GM19468 (cell line): ENCODE results near the gene COX8A.

ENCODE experiments used
- ATAC-seq: cut with Tn5 transposase; IDR thresholded peaks from one replicate; pipeline ENCODE4 v1.9.1; 2021; ENCODE audit warnings: mild to moderate bottlenecking, moderate library complexity, moderate number of reproducible peaks; ENCODE audit not compliant: unreplicated experiment; ENCODE audit errors: extremely low read depth

Gene COX8A

GRCh38 chr11:64000740-64001483 is 26.5 kb downstream of the COX8A start:
- no peak for ATAC-seq

DNA sequence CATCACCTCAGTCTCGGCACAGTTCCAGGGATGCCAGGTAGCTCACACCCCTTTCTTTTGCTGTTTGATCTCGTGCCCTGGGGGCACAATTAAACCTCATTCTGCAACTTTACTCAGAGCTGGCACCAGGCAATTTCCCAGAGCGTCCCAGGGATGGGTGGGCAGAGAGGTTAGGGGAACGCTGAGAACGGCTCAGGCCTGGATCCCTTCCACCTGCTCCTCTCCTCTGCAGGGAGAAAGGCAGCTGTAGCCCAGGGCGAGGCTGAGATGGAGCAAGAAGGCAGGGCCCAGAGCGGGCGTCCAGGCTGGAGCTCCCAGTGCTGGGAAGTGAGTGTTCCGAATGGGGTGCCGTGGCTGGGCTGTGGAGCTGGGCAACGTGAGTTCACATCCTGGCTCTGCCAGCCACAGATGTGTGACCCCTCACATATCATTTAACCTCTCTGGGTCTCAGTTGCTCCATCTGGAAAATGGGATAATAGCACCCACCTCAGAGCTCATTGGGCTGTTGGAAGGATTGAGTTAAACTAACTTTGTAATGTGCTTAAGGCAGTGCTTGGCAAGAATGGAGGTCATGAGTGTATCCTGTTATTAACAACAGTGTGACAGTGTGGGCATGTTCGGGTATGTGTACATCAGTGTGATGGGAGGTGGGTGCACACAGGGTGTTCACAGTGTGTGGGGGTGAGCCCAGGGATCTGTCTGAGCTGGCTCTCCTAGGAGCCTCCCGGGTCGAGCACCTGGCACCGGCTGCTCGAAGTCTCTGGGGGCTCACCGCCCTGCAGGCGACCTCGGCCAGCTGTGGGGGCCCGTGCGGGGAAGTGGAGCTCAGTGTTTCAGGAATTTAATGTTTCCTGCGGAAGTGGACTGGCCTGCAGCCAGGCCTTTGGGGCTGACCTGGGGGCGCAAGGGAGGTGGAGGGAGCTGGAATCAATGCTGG is 27.3 kb downstream of the COX8A start:
- no peak for ATAC-seq

DNA sequence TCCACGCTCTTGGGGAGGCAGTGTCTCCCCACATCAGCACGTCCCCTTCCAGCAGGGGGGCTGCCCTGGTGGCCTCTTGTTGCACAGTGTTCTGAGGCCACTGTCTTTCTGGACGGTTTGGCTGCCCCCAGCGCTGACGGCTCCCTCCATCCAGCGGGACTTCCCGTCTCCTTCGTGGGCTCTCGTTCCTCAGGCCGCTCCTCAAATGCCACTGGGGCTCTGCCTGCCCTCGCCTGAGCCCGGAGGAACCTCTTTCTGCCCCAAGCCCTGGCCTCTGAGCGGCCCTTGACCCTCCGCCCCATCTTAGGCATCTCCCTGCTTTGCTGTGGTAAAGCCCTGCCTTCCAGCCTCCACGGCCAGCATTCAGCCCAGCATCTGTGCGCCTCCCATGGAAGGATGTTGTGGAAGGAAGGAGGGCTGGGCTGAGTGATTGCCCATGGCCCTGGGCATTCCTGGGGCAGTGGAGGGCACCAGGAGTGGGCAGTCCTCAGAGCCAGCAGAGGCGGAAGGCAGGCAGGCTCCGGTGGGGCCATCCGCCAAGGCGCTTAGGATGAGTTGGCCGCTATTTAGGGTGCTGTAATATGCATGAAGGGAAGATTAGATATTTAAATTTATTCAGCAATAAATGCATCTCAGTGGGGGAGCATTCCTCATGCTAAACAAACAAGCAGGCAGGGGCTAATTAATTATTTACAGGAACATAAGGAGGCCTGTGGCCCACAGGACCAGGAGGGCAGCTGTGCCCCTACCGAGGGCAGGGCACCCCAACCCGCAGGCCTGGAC is 29.6 kb downstream of the COX8A start:
- ATAC-seq, result no peak

DNA sequence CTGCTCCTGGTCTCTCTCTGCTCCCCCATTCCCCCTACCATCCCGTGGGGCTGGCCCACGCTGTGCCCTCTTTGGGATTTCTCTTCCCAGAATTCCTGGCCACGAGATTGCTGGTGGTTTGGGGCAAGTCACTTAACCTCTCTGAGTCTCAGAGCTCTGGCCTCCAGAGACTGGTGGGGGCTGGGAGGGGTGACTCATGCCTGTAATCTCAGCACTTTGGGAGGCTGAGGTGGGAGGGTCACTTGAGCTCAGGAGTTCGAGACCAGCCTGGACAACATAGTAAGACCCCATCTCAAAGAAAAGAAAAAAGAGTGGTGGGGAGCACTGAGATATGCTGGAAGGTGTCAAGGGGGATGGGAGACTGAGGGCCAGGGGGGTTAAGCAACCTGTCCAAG is 30.2 kb downstream of the COX8A start:
- ATAC-seq, result no peak

GRCh38 chr11:64005691-64006090 is 31.3 kb downstream of the COX8A start:
- ATAC-seq, result no peak

- no peak for ATAC-seq
These were observed 32.0 kb downstream of the COX8A start for GRCh38 chr11:64006398-64006797.

DNA sequence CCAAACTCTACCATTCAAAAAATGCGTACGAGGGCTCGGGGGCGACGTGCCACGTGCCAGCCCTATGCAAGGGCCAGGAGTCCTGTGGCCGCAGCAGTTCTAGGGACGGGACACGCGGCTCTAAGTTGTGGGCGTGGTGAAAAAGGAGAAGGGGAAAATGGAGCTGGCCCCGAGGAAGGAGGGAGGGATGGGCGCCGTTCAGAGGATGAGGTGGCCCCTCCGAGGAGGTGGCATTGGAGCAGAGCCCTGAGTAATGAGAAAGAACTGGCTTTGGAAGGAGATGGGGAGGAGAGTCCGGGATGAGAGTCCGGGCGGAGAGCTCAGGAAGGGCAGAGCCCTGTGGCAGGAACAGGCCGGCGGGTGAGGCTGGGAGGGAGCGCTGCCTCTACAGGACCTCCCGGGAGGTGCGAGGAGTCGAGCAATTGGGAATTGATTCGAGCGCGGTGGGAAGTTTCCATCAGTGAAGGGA is 32.8 kb downstream of the COX8A start:
- ATAC-seq, result no peak

DNA sequence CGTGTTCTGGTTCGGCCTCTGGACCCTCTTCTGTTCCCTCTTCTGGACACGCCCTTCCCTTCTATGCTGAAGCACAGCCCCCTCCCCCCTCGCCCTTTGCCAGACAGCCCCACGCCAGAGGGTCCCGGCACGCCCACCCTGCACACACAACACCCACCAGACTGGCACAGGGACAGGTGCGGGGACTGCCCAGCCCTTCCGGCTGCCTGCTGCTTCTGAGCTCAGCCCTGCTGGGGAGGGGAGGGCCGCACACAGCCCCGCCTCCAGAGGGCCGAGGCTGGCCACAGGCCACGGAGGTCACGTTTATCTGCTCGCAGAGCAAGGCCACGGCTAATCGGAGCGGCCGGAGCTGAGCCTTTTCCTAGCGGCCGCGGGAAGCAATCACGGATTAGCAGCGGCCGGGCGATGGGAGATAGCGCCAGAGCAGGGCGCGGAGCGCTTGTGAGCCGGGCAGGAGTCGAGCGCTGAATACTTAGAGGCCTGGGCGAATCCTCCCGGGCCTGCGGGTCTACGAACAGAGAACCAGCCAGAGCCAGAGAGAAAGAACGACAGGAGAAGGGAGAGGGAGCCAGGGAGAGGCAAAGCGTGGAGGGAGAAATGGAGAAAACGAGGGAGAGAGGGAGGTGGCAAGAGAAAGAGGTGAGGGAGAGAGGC is 33.3 kb downstream of the COX8A start:
- ATAC-seq, result no peak

GRCh38 chr11:64008283-64008913 is 34.0 kb downstream of the COX8A start:
- ATAC-seq, result no peak

DNA sequence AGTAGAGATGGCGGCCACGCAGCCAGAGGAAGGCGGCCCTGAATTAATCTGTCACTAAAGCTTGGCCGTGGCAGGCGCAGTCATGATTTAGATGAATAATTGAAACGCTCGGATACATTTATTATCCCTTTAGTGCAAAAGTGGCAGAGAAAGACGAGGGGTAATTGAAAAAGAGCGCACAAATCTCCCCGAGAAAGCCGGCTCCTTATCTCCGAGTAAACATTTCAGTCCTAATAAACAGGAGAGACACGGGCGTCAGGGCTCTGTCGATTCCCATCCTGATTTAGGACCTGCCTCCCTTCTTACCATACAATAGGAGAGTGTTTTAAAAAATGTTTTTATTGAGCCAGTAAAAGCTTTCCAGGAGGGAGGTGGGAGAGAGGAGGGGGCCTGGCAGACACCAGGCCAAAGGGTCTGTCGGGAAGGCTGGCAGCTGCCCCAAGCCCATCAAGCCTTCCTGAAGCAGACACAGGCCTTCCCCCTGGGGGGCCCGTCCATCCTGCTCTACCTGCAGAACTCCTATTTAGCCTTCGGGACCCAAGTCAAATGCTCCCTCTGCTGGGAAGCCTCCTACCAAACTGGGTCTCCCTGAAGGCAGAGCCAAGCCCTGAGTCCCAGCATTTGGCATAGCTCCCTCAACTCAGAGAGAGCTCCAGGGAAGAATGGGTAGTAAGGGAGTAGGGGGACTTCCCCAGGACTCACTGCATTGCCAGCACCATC is 34.7 kb downstream of the COX8A start:
- ATAC-seq, result no peak

DNA sequence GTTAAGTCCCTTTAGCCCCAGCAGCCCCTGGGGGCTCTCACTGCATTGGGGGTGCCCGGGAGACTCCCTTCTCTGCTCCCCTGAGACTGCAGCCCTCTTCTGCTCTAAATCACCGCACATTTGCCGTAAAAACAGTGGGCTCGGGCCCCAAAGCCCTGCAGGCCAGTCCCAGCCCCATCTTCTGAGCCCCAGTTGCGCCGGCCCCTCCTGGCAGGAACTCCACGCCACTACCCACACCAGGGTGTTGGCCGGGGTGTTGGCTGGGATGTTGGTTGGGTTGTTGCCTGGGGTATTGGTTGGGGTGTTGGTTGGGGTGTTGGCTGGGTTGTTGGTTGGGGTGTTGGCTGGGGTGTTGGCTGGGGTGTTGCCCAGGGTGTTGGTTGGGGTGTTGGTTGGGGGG is 35.3 kb downstream of the COX8A start:
- ATAC-seq, result no peak

- ATAC-seq, result no peak
These were observed 36.4 kb downstream of the COX8A start for GRCh38 chr11:64010783-64011182.

- ATAC-seq, result no peak
These were observed 37.0 kb downstream of the COX8A start for GRCh38 chr11:64011371-64011770.

- no peak for ATAC-seq
These were observed 38.9 kb downstream of the COX8A start for GRCh38 chr11:64013141-64013896.

GRCh38 chr11:64014356-64014755 is 39.9 kb downstream of the COX8A start:
- no peak for ATAC-seq

GRCh38 chr11:64015510-64015909 is 41.1 kb downstream of the COX8A start:
- ATAC-seq, result no peak

DNA sequence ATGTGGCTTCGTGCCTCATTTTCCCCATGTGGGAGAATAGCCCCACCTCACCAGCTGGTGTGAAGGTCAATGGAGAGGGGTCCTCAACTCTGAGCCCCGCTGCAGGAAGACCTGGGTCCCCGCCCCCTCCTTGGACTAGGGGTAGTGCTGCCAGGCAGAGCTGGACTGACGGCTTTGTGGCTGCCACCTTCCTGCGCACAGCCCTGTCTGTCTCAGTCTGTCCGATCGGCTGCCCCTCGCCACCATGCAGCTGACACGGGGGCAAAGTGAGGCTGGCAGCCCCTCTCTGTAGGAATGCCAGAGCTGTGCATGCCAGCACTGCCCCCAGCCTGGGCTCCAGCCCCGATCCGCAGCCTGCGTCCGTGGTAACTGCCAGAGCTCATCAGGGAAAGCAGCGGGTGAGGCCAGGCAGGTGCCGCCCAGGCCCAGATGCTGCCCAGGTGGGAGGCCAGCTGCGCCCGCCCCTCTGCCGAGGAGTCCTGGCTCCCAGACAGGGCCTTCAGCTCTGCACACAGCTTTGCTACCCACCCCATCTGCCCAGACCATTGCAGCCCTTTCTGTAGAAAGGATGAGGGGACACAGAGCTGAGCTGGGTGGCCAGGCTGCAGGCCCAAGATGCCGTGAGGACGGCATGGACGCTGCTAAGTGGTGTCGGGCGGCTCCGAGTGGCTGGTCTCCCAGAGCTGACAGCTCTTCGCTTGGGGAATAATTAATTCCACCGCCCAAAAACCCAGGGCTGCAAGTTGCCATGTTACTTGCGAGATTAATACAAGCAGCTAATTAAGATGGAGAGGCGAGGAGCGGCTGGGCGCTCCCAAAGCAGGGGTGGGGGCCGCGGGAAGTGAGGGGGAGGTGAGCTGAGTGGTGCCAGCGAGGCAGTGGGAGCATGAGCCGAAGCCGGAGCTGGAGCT is 41.8 kb downstream of the COX8A start:
- no peak for ATAC-seq
